C4-2B (cell line): ENCODE results near the gene C2orf80.

ENCODE experiments used
- CTCF ChIP-seq: fragments of 450-650 bp; conservative IDR thresholded peaks from 2 replicates; pipeline ENCODE4 v1.5.1; 2017; ENCODE audit warnings: mild to moderate bottlenecking
- ZFX ChIP-seq: fragments of 450-650 bp; IDR thresholded peaks from 2 replicates; pipeline ENCODE4 v1.6.1; 2017

GRCh38 chr2:208150094-208150493, 39.7 kb downstream of the C2orf80 start:
- no peak for TF ChIP-seq CTCF
- no peak for TF ChIP-seq ZFX
